ENCODE measurements around the gene SPOCK2.
"Not testable (repeated sequence)": the region's sequence is repeated elsewhere in the genome, so short reads cannot be mapped to it uniquely, and the experiment has no call there.

The SPOCK2 gene

DNA sequence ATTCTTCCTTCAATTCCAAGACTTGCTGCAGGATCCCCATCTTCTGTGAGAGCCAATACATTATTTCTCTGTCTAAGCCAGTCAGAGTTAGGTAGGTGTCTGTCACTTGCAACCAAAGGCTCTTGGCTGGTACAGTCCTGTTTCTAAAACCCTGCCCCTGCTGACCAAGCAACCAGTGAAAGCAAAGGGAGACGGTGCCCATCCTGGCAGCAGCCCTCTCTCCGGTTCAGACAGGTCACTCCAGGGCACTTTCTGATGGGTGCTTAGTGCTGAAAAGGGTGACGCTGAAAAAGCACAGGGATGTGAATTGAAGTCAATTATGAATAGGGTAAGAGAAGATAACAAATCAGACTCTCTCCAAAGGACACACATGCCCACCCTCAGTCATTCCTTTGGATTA, 37.5 kb downstream of the SPOCK2 start:
- no peak for DNase-seq

DNA sequence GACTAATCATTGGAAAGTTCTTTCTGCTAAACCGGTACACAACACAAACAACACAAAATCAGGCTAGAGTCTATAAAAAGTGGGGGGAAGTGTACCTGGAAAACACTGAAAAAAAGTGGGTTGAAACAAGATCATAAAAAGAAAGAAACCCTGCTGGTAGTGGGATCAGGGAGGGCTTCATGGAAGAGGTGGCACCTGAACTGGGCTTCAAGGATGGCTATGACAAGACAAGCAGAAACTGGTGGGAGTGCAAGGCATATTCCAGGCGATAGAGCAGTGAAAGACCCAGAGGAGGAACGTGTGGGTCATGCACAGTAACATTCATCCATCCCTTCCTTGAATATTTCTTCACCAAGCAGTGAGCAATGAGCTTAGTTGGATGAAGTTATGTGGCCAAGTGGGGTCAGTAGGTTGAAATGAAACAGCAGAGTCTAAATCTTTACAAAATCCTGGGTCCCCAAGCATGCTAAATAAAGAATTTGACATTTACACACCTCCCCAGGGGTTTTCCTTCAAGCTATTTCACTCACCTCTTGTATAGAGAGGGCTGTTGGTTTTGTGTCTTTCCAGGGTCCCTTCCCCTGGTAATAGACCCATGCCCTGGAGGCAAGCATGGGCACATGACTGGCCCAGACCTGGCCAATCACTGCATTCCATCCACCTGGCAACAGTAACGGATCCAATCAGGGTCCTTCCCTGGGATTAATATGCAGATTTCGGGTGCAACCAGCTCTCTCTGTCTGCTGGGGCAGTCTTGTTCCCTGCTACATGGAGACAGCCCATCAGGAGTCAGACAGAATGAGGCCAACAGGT, 38.2 kb downstream of the SPOCK2 start:
- DNase-seq: no peak

GRCh38 chr10:72049472-72049871, 38.9 kb downstream of the SPOCK2 start:
- DNase-seq: no peak

GRCh38 chr10:72048450-72049124, 39.8 kb downstream of the SPOCK2 start:
- DNase-seq: peak; percentile 57 to 89 (median 82)

DNA sequence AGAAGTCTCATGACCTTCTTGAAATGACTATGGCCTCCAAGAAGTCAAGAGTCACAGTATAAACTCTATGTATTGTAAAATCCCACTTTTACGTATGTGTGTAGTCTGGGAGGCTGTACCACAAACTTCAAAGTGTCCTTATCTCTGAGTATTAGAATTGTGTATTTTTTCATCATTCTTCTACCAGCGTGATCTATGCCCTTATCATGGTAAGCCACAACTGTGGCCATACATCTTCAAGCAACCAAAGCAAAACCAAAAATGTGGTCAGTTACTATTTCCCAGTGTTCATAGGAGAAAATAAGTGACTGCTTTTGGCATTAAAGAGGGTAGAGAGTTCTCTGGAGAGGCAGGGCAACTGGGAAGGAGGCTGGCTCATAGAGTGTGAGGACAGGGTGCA, 42.8 kb downstream of the SPOCK2 start:
- no peak for DNase-seq

GRCh38 chr10:72044417-72045041, 43.8 kb downstream of the SPOCK2 start:
- DNase-seq: no peak

DNA sequence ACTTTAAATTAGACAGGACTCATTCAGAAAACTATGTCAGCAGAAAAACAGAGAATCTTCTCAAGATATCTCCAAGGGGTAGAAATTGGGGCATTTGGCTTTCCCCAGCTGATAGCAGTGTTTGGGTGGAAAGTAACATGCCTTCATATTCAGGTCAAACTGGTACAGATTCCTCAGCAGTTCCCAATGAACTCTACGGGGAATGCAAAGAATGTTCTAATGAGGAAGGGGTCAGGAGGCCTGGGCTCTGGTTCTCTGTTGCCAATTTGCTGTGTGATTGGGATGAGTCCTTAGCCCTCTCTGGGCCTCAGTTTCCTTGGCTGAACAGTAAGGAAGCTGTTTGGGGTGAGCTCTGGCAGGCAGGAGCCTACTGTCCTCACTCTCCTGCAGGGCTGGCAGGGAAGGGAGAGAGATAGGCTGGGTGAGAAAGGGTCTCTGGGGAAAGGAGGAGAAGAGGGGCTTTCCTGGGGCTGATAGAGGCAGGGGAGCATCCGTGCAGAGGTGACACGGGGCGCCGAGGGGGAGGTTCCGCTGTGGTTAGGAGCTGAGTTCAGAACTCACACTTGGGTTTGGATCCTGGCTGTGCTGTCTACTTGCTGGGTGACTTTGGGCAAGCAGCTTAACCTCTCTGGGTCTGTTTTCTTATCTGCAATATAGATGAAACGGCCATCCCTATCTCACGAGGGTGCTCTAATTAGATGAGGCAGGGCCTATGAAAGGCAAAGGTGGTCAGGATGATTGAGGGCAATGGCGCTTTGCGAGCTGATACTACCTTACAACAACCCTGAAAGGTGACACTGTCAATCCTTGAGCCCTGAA, 45.1 kb downstream of the SPOCK2 start:
- no peak for DNase-seq

DNA sequence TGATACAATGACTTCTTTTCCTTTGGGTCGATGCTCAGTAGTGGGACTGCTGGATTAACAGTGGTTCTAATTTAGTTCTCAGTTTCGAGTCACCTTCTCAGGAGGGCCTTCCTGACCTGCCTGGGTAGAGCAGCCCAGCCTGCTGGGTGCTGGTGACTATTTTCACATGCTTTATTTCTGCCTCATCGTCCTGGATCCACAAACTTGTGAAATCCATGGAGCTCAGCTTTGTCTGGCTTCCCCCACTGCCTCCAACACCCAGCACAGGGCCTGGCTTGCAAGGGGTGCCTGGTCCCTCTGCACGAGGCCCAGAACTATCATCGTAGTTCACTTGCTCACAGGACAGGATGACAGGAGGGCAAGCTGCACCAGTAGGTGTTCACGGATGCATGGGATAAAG, 46.9 kb downstream of the SPOCK2 start:
- DNase-seq: no peak

DNA sequence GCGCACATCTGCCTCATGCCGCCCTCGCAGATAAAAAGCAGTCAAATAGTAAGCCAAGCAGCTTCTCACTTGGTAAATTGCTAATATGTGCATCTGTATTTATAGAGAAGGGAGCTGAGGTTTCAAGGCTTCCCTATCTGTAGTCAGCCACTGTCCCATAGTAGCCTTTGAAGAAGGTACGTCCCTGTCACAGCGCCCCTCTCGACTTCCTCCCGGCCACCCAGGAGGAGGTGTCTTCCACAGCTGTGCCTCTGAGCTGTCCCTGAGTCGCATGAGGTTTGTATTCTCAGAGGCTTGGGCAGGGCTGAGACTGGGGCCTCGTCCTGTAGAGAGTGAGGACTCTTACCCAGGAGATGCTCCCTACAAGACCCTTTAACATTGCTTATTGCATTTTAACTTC, 49.0 kb downstream of the SPOCK2 start:
- DNase-seq: no peak

GRCh38 chr10:72038458-72039001, 49.8 kb downstream of the SPOCK2 start:
- DNase-seq: no peak

DNA sequence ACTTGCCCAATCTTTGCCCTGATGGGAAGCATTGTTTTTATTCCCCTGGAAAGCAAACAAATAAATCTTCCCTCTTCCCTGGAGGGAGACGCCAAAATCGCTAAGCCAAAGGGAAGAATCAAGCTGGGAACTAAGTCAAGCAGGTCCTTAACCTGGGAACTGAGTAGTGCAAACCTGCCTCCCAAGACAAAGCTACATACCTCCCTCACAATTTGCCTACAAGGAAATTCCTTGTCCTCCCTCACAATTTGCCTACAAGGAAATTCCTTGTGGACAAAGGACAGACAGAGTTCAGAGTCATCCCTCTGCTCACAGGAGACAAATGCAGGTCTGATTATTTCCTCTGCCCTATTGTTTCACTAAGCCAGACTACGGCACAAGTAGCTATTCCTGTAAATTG, 50.5 kb downstream of the SPOCK2 start:
- DNase-seq: no peak

DNA sequence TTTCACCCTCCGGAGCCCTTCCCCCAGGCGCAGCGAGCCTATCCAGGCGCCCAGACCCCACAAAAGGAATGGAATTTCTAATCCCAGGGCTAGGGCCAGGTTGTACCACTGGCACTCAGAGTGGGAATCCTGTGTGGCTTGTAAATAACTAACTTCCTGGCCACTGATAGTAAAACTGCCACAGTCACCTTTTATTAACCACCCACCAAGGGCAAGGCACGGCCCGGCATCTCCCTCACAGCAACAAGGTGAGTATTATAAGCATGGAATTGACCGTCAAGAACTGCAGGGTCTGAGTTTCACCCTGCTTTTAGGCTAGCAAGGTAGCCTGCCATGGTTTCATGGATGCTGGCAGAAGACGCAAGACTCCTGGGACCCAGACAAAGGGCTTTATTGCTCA, 51.1 kb downstream of the SPOCK2 start:
- DNase-seq: no peak

GRCh38 chr10:72035252-72035887, 53.0 kb downstream of the SPOCK2 start:
- no peak for DNase-seq

DNA sequence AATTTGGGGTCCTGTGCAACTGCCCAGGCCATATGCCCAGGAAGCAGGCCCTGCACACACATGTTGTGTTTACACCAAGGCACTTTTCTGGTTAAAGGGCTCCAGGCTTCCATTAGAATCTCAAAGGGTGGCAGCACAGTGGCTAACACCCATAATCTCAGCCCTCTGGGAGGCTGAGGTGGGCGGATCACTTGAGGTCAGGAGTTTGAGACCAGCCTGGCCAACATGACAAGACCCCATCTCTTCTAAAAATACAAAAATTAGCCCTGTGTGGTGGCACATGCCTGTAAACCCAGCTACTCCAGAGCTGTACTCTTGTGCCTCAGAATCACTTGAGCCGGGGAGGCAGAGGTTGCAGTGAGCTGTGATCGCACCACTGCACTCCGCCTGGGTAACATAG, 53.6 kb downstream of the SPOCK2 start:
- DNase-seq: no peak

DNA sequence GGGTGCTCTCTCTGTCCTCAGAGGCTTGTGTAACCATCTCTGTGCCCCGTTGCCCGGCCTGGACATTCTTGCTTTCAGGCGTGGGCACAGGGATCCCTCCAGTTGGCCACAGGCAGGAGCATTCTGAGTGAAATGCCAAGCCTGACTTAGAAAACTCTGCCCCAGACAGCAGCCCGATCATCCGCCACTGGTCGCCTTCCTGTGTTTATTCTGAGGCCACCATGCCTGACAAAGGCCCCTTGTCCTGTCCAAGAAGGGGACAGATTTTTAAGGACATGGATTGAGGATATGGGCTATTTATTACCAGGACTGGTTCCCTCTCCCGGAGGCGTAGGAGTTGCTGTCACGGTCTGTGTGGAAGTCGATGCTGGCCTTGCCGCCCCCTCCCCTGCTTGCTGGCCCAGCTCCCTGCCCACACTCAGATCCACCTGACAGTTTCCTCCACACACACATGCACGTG, 54.3 kb downstream of the SPOCK2 start:
- no peak for DNase-seq

- DNase-seq: not testable (repeated sequence)
These were observed 55.8 kb downstream of the SPOCK2 start for GRCh38 chr10:72032409-72033162.

- no peak for DNase-seq
These were observed 56.6 kb downstream of the SPOCK2 start for GRCh38 chr10:72031706-72032105.

GRCh38 chr10:72030762-72031543, 57.4 kb downstream of the SPOCK2 start:
- DNase-seq: no peak

DNA sequence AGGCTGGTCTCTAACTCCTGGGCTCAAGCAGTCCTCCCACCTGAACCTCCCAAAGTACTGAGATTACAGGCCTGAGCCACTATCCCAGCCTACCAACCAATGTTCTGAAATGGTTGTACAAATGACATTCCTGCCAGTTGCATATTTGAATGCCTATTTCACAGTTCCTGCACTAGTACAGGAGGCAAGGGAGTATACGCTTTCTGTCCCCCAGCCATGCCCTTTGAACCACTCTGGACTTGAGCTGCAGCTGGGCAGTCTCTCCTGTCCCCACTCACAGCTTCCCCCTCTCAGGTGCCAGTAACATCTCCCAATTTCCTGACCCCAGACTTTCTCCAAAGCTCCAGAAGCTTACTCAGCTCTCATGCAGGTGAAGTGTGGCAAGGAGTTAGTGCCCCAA, 58.9 kb downstream of the SPOCK2 start:
- no peak for DNase-seq

GRCh38 chr10:72027498-72027897, 60.9 kb downstream of the SPOCK2 start:
- DNase-seq: no peak
